NCI-H128 (cell line): ENCODE data around the gene ST6GAL1.

Experiments
- DNase-seq: peaks from one replicate; lab custom pipeline; 2025; ENCODE audit not compliant: unreplicated experiment; lab: John Stamatoyannopoulos, UW

The ST6GAL1 gene

GRCh38 chr3:186915806-186916796 is 14.2 kb upstream of the ST6GAL1 start:
- no peak for DNase-seq

GRCh38 chr3:186917512-186918312 is 12.6 kb upstream of the ST6GAL1 start:
- no peak for DNase-seq

GRCh38 chr3:186920301-186920700 is 10.0 kb upstream of the ST6GAL1 start:
- DNase-seq: no peak

GRCh38 chr3:186920796-186921195 is 9.5 kb upstream of the ST6GAL1 start:
- no peak for DNase-seq

- no peak for DNase-seq
Measured at GRCh38 chr3:186921578-186921977, 8.7 kb upstream of the ST6GAL1 start.

GRCh38 chr3:186922224-186922623 is 8.1 kb upstream of the ST6GAL1 start:
- DNase-seq: no peak

GRCh38 chr3:186922790-186923189 is 7.5 kb upstream of the ST6GAL1 start:
- no peak for DNase-seq

- no peak for DNase-seq
Measured at GRCh38 chr3:186923241-186923640, 7.1 kb upstream of the ST6GAL1 start.

GRCh38 chr3:186925826-186926225 is 4.5 kb upstream of the ST6GAL1 start:
- DNase-seq: no peak

GRCh38 chr3:186929186-186929585 is 1.1 kb upstream of the ST6GAL1 start:
- DNase-seq: no peak

- no peak for DNase-seq
Measured at GRCh38 chr3:186929685-186930084, 641 bp upstream of the ST6GAL1 start.

- no peak for DNase-seq
Measured at GRCh38 chr3:186930641-186931531, 560 bp downstream of the ST6GAL1 start.

- peak; percentile 55 for DNase-seq
Measured at GRCh38 chr3:186931532-186932280, 1.4 kb downstream of the ST6GAL1 start.

- DNase-seq: no peak
Measured at GRCh38 chr3:186932281-186933181, 2.2 kb downstream of the ST6GAL1 start.

- DNase-seq: no peak
Measured at GRCh38 chr3:186933816-186934215, 3.5 kb downstream of the ST6GAL1 start.

GRCh38 chr3:186935133-186935532 is 4.8 kb downstream of the ST6GAL1 start:
- DNase-seq: no peak

- DNase-seq: no peak
Measured at GRCh38 chr3:186937017-186937875, 6.9 kb downstream of the ST6GAL1 start.

GRCh38 chr3:186938716-186939115 is 8.4 kb downstream of the ST6GAL1 start:
- DNase-seq: no peak
